ENCODE results near the gene CD7.

Gene CD7

DNA sequence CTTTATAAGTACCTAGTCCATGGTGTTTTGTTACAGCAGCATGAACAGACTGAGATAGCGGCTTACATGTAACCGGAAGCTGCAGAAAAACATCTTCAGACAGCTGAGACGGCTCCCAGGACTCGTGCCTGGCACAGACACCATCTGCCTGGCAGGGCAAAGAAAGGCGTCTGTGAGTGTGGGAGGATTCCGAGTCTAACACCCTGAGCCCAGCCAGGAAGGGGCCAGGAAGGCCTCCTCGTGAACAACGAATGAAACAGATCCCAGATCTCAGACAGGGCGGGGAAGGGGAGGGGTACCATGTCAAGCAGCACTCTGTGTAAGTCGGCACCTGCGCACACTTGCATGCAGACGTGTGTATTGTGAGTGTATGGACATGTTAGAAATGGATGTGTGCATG, 39.6 kb downstream of the CD7 start:
- DNase-seq, result peak; percentile 51

GRCh38 chr17:82276938-82277337, 40.5 kb downstream of the CD7 start:
- DNase-seq, result no peak

- no peak for DNase-seq
Measured at GRCh38 chr17:82275326-82275725, 42.1 kb downstream of the CD7 start.

GRCh38 chr17:82274134-82275020, 43.0 kb downstream of the CD7 start:
- DNase-seq, result no peak

- DNase-seq, result peak; percentile 96
Measured at GRCh38 chr17:82273327-82274133, 43.9 kb downstream of the CD7 start, which contains the start of gene CSNK1D. CSNK1D (minus strand) TSS chr17:82273700; CDS start chr17:82273381, 319 bp downstream.

DNA sequence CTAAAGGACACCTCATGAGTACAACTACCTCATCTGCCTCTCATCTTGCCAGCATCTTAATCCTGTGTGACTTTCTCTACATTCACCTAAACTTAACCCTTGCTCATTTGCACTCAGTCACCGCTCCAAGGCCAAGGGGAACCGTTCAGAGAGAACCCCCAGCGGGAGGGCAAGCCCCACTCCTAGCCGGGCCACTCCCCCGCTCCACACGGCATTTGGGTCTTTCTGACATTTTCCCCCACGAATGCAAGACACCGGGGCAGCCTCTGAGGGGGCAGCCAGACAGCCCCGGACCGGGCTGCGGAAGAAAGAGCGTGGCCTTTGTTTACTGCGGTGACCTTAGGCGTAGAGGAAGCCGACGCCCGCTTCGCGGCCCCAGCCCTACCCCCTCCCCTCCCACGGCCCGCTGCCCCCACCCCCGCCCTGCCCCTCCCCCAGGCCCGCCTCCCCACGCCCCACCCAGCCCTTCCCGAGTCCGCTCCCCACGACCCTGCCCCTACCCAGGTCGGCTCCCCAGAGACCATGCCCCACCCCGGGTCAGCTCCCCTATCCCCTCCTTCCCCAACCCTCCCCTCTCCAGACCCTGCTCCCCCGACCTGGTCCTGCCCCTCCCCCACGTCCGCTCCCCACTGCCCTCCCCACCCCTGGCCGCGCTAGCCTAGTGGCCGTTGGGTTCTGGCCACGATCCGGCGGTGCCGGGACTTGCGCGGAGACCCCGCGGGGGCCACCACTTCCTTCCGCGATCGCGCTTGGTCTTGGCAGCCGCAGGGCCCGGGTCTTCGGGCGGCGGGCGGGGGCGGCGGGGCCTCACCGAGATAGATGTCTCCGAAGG, 44.7 kb downstream of the CD7 start:
- DNase-seq, result peak; percentile 75

- no peak for DNase-seq
Measured at GRCh38 chr17:82271401-82271800, 46.0 kb downstream of the CD7 start.

DNA sequence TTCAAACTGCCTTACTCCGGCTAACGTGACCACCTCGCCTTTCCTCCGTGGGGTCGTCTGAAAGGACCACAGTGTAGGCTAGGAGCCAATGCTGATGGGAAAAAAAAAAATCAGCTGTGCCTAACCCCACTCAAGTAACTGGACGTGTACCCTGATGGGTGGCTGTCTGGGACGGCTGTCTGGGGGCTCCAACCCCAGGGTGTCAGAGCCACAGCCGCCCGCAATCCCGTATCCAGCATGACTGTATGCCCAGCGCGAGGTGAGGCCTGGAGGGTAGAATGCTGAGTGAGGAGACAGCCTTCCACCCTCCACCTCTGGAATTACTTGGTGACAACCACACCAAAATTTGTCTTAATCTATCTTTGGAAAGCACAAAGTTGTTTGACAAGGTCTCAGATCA, 46.8 kb downstream of the CD7 start:
- no peak for DNase-seq

GRCh38 chr17:82269882-82270500, 47.4 kb downstream of the CD7 start:
- DNase-seq, result no peak

- no peak for DNase-seq
Measured at GRCh38 chr17:82269138-82269881, 48.1 kb downstream of the CD7 start.

DNA sequence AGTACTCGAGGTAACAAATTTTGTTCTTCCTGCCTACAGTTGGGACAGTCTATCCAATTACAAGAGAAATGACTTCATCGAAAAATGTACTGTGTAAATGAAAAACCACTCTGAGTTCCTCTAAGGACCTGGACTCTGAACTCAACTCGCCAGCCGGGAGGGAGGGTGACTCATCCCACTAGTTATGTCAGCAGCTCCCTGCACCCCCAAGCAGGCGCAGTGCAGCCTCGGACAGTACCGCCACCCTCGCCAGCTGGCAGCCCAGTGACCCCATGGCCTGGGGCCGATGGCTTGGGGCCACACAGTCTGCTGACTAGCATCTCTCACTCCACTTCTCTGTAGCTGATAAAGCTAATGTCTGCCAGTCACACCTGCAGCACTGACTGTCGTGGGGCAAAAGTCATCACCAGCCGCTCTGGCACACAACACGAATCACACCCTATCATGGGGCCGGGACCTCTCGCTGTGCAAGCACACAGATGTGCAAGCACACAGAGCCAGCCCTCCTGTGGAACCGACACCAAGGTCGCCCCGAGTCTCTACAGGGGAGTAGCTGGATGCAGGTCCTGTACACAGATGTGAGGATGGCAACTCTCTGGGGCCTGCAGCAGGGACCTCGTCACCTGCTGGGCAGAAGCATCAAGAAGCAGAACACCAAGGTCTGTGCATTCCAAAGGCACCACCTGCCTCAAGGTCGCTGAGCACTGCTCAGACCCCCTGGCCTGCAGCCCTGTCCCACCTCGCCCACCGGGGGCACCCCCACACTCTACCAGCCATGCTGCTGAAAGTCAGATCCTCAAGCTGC, 49.6 kb downstream of the CD7 start:
- DNase-seq, result peak; percentile 84

DNA sequence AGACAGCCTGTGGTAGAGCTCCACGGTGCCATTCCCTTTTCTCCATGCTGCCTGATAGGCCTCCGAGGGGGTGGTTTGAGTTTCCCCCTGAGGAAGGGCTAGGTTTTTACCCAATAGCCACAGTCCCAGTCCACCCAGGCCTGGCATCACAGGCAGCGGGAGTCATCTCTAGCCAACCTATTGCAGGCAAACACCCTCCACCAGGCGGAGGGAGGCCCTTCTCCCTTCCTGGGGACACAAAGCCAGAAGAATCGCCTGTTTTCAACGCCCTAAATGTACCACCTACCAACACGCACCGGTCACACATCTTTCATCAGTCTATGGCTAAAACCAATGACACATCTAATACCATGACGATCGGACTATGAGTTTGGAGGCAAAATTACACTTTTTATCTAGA, 51.3 kb downstream of the CD7 start:
- DNase-seq, result peak; percentile 49

Measured in islet precursor cell (in vitro differentiated cells).